ENCODE measurements around the gene TNIP2.

TNIP2 gene

GRCh38 chr4:2714918-2715317 lies 41.2 kb downstream of the TNIP2 start:
- no peak for DNase-seq

DNA sequence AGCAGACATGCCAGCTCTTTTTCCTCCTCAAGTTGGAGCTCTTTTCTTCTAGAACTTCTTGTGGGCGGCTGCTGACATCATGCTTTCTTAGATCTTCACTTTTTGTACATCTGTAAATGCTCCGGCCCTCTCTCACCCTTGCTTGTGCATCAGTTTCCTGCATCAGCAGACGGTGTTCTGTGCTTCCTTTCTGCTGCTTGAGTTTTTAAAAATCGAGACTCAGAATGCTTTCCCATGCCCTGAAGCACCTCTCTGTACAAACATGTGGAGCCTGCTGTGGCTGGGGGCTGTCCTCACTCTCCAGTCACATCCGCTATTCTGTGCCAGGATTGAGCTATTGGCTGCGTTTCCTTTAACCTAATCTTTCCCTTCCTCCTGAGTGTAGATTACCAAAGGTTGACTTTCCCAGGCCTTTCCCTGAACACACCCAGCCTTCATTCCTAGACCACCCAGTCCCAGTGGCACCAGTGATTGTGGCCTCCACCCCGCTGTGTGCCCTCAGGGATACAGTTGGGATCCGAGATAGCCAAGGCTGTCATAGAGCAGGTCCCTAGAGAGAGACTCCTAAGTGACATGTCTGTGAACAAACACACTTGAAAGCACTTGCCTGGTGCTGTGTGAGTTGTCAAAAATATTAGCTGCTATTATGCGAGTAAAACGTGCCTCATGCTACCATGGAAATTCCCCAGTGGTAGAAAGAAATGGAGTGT lies 41.9 kb downstream of the TNIP2 start:
- peak; percentile 55 to 68 (median 66) for DNase-seq

DNA sequence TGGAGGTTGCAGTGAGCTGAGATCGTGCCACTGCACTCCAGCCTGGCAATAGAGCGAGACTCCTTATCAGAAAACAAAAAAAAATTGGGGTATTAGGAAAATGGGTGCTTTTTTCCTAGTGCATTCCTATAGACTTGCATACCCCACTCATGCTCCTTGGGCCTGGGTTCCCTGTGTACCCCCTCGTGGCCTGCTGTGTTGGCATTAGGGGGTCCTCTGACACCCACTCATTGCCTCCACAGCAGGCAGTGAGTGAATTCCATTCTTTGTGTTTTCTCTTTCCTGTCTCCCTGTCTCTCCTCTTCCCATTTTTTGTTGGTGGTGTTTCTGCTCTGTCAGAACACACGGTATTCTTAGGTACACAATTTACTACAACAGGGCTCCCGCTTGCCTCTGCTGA lies 42.8 kb downstream of the TNIP2 start:
- DNase-seq = no peak

GRCh38 chr4:2712261-2712842 lies 43.8 kb downstream of the TNIP2 start:
- no peak for DNase-seq

GRCh38 chr4:2702770-2703169 lies 53.4 kb downstream of the TNIP2 start:
- no peak for DNase-seq

- DNase-seq = no peak
These were observed 53.8 kb downstream of the TNIP2 start for GRCh38 chr4:2702361-2702760.

- no peak for DNase-seq
These were observed 56.1 kb downstream of the TNIP2 start for GRCh38 chr4:2700031-2700430.

- no peak for DNase-seq
These were observed 56.6 kb downstream of the TNIP2 start for GRCh38 chr4:2699534-2699933.

DNA sequence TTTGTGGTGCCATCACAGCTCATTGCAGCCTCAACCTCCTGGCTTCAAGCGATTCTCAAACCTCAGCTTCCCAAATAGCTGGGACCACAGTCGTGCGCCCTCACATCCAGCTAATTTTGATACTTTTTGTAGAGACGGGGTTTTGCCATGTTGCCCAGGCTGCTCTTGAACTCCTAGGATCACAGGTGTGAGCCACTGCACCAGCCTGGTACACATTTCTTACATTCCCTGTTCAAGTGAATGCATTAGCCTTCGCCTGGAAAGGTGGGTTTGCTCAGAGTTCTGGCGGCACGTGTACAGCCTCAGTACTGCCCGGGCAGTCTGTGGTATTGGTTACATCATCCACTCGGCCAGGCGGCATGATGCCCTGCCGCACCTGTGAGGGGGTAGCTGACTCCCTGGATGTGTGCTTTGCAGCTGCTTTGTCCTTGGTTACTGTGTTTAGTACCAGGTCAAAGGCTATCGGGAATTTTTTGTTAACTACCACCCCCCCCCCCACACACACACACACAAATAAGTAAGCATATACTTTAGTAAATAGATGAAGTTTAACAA lies 57.1 kb downstream of the TNIP2 start:
- no peak for DNase-seq

GRCh38 chr4:2698504-2698903 lies 57.6 kb downstream of the TNIP2 start:
- DNase-seq = no peak

DNA sequence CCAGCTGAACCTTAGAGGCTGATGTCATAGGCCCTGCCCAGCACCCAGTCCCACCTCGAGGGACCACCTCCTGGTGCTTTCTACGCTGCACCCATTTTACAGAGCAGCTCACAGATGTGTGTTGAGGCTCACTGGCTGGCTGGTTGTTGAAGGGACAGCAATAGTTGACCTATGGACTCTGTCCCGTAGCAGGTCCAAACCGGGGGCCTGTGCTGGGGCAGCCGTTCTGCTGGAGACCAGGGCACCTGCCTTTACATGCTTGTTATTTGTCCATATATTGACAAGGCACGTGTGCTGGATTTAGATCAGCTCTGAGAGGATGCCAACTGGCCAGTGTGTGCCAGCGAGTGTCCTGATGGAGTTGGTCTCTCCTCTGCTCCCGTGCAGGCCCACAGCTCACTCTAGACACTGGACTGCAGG lies 58.1 kb downstream of the TNIP2 start:
- no peak for DNase-seq

DNA sequence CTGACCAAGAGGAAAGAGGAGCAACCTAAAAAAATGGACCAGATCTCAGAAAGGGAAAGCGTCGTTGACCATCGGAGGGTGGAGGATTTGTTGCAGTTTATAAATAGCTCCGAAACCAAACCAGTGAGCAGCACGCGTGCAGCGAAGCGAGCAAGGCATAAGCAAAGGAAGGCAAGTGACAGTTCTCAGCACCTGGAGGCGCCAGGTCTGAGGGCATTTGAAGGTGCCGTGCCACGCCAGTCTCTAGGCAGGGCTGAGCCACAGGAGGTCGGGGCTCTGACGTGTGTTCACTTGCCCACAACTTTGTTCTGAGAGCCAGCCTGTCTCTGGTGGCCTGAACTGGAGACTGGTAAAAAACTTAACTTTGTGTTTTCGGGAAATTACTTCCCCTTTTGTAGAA lies 59.7 kb downstream of the TNIP2 start:
- no peak for DNase-seq

DNA sequence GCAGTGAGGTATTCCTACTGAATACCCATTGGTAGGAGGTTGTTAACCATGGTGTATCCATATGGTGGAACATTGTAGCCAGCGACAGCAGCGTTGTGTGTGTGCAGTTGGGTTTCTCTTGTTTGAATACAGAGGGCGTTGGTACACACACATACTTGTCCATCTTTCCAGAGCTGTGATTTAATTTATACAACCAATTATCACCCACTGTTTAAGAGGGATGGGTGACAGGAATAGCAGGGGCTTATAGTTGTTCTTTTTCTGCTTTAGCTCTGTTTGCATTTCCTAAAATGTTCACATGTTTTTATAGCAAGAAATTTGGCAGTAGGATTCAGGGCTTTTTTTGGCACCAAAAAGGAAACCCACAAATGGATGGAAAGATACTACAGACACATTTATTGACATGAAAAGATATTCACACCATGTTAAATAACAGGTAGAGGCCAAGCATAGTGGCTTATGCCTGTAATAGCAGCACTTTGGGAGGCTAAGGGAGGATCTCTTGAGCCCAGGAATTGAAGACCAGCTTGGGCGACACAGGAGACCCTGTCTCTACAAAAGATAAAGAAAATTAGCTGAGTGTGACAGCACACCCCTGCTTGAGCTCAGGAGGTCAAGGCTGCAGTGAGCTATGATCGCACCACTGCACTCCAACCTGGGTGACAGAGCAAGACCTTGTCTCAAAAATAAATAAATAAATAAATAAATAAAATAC lies 60.6 kb downstream of the TNIP2 start:
- DNase-seq = no peak

DNA sequence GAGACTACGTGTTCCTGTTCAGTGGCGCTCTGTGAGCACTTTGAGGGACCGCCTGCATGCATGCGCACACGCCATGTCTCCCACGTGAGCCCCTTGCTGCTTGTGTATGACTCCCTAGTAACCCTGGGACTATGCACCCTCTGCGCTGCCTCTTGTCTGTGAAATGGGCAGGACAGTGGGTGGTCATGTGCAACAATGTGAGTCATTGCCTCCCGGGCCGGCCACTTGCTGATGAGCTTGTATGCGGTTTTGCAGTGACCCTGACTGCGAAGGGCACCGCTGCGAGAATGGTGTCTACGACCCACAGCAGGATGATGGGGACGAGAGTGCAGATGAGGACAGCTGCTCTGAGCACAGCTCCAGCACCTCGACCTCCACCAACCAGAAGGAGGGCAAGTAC lies 61.4 kb downstream of the TNIP2 start:
- peak in 1 of 3 donors; percentile 14 for DNase-seq

GRCh38 chr4:2691952-2692435 lies 64.1 kb downstream of the TNIP2 start:
- DNase-seq = peak; percentile 44 to 66 (median 47)

All from suppressor macrophage treated with lipopolysaccharide for 1 hour (primary cell).